Activated T-helper 17 cell treated with anti-CD3 and anti-CD28 coated beads, Interleukin-2, amount 50 U/mL, for 72 hours (primary cell): ENCODE data around the gene BCKDHB. TPM values are rescaled to one million over a fixed set of nuclear protein-coding genes. Genes with fewer than 3 reads are reported as not detected.
"Not testable (repeated sequence)": the region's sequence is repeated elsewhere in the genome, so short reads cannot be mapped to it uniquely, and the experiment has no call there.

Source experiments
- ATAC-seq: fragments of 150-1000 bp; cut with Tn5 transposase; replicated peaks from 2 replicates; pipeline ENCODE4 v1.10.0; 2021; ENCODE audit warnings: mild to moderate bottlenecking, moderate library complexity
- H3K27ac Mint-ChIP-seq: one replicate; pipeline ENCODE4 v1.8.0; 2022; ENCODE audit warnings: mixed read lengths
- H3K27me3 Mint-ChIP-seq: one replicate; pipeline ENCODE4 v1.8.0; 2022; ENCODE audit warnings: mixed read lengths
- H3K36me3 Mint-ChIP-seq: one replicate; pipeline ENCODE4 v1.8.0; 2022; ENCODE audit warnings: low read depth, mild to moderate bottlenecking, mixed read lengths
- H3K4me1 Mint-ChIP-seq: one replicate; pipeline ENCODE4 v1.8.0; 2022; ENCODE audit warnings: mixed read lengths
- H3K4me3 Mint-ChIP-seq: one replicate; pipeline ENCODE4 v1.8.0; 2022; ENCODE audit warnings: mild to moderate bottlenecking, mixed read lengths
- H3K9me3 Mint-ChIP-seq: one replicate; pipeline ENCODE4 v1.8.0; 2022; ENCODE audit warnings: mixed read lengths
- total RNA-seq, 2 donors: library from RNA; stranded (reverse); gene quantifications; one replicate each; pipeline ENCODE4 v1.2.3, GENCODE V29; 2022

The BCKDHB gene
- total RNA-seq, 2 donors from 2014 or later = 15.9 to 16.0 TPM

GRCh38 chr6:80234908-80235307, 128.4 kb downstream of the BCKDHB start:
- H3K27ac Mint-ChIP-seq = no peak overlapping the region
- H3K4me3 Mint-ChIP-seq = no peak overlapping the region

GRCh38 chr6:80235647-80236046, 129.2 kb downstream of the BCKDHB start:
- peaks cover 1% of the 10 kb centered on the region for H3K4me1 Mint-ChIP-seq
- H3K27me3 Mint-ChIP-seq = no peaks in the 10 kb centered on the region
- no peaks in the 10 kb centered on the region for H3K9me3 Mint-ChIP-seq
- no peak overlapping the region for H3K4me3 Mint-ChIP-seq
- no peak for ATAC-seq
- H3K27ac Mint-ChIP-seq = no peak overlapping the region
- peaks cover under 1% of the 10 kb centered on the region for H3K36me3 Mint-ChIP-seq

More at GRCh38 chr6:80234908-80235307, 128.4 kb downstream of the BCKDHB start:
- no peaks in the 10 kb centered on the region for H3K27me3 Mint-ChIP-seq
- ATAC-seq = no peak
- H3K4me1 Mint-ChIP-seq = no peaks in the 10 kb centered on the region
- H3K36me3 Mint-ChIP-seq = no peaks in the 10 kb centered on the region
- no peaks in the 10 kb centered on the region for H3K9me3 Mint-ChIP-seq

GRCh38 chr6:80238754-80239153, 132.3 kb downstream of the BCKDHB start:
- not testable (repeated sequence) for H3K9me3 Mint-ChIP-seq, ATAC-seq, H3K27me3 Mint-ChIP-seq

GRCh38 chr6:80245043-80245442, 138.6 kb downstream of the BCKDHB start:
- Mint-ChIP-seq H3K36me3 (peaks cover 8% of the 10 kb centered on the region), H3K27me3 (no peaks in the 10 kb centered on the region), H3K4me3 (no peak overlapping the region), H3K9me3 (no peaks in the 10 kb centered on the region), H3K4me1 (peaks cover 10% of the 10 kb centered on the region), H3K27ac (no peak overlapping the region)
- no peak for ATAC-seq

More at GRCh38 chr6:80238754-80239153, 132.3 kb downstream of the BCKDHB start:
- H3K27ac Mint-ChIP-seq, H3K4me3 Mint-ChIP-seq, H3K4me1 Mint-ChIP-seq, H3K36me3 Mint-ChIP-seq: not testable (repeated sequence)

- H3K27me3 Mint-ChIP-seq = no peaks in the 10 kb centered on the region
- ATAC-seq = peak; percentile 70
- H3K36me3 Mint-ChIP-seq = no peaks in the 10 kb centered on the region
- peaks cover 5% of the 10 kb centered on the region for H3K4me1 Mint-ChIP-seq
- no peak overlapping the region for H3K27ac Mint-ChIP-seq
- no peak overlapping the region for H3K4me3 Mint-ChIP-seq
- H3K9me3 Mint-ChIP-seq = no peaks in the 10 kb centered on the region
Observed at GRCh38 chr6:80249897-80250296, 143.4 kb downstream of the BCKDHB start.

GRCh38 chr6:80250391-80250997, 144.0 kb downstream of the BCKDHB start:
- no peak overlapping the region for H3K27ac Mint-ChIP-seq

GRCh38 chr6:80251321-80251720, 144.8 kb downstream of the BCKDHB start:
- Mint-ChIP-seq H3K27me3 (no peaks in the 10 kb centered on the region), H3K36me3 (no peaks in the 10 kb centered on the region), H3K4me1 (peaks cover 5% of the 10 kb centered on the region), H3K27ac (no peak overlapping the region), H3K4me3 (no peak overlapping the region), H3K9me3 (no peaks in the 10 kb centered on the region)
- no peak for ATAC-seq

More at GRCh38 chr6:80250391-80250997, 144.0 kb downstream of the BCKDHB start:
- H3K36me3 Mint-ChIP-seq = no peaks in the 10 kb centered on the region
- ATAC-seq = peak; percentile 76
- no peaks in the 10 kb centered on the region for H3K27me3 Mint-ChIP-seq
- H3K9me3 Mint-ChIP-seq = no peaks in the 10 kb centered on the region
- peaks cover 5% of the 10 kb centered on the region for H3K4me1 Mint-ChIP-seq
- H3K4me3 Mint-ChIP-seq = no peak overlapping the region

- no peaks in the 10 kb centered on the region for H3K36me3 Mint-ChIP-seq
- peaks cover 5% of the 10 kb centered on the region for H3K4me1 Mint-ChIP-seq
- no peak overlapping the region for H3K27ac Mint-ChIP-seq
- H3K9me3 Mint-ChIP-seq = no peaks in the 10 kb centered on the region
- no peak for ATAC-seq
- no peaks in the 10 kb centered on the region for H3K27me3 Mint-ChIP-seq
- no peak overlapping the region for H3K4me3 Mint-ChIP-seq
Observed at GRCh38 chr6:80254716-80255115, 148.2 kb downstream of the BCKDHB start.

- Mint-ChIP-seq H3K4me1 (no peaks in the 10 kb centered on the region), H3K9me3 (no peaks in the 10 kb centered on the region), H3K4me3 (no peak overlapping the region), H3K36me3 (no peaks in the 10 kb centered on the region), H3K27me3 (no peaks in the 10 kb centered on the region), H3K27ac (no peak overlapping the region)
- ATAC-seq = no peak
Observed at GRCh38 chr6:80256691-80257090, 150.2 kb downstream of the BCKDHB start.

- Mint-ChIP-seq H3K9me3 (no peaks in the 10 kb centered on the region), H3K36me3 (no peaks in the 10 kb centered on the region), H3K27ac (no peak overlapping the region), H3K4me1 (no peaks in the 10 kb centered on the region), H3K4me3 (no peak overlapping the region), H3K27me3 (no peaks in the 10 kb centered on the region)
- ATAC-seq = no peak
Observed at GRCh38 chr6:80259118-80259517, 152.6 kb downstream of the BCKDHB start.

- Mint-ChIP-seq H3K4me3 (no peak overlapping the region), H3K4me1 (no peaks in the 10 kb centered on the region), H3K27me3 (no peaks in the 10 kb centered on the region), H3K36me3 (no peaks in the 10 kb centered on the region), H3K9me3 (no peaks in the 10 kb centered on the region), H3K27ac (no peak overlapping the region)
- no peak for ATAC-seq
Observed at GRCh38 chr6:80263585-80263984, 157.1 kb downstream of the BCKDHB start.

- Mint-ChIP-seq H3K4me1 (no peaks in the 10 kb centered on the region), H3K27ac (no peak overlapping the region), H3K4me3 (no peak overlapping the region), H3K27me3 (no peaks in the 10 kb centered on the region), H3K36me3 (no peaks in the 10 kb centered on the region), H3K9me3 (no peaks in the 10 kb centered on the region)
- no peak for ATAC-seq
Observed at GRCh38 chr6:80268865-80269730, 162.6 kb downstream of the BCKDHB start.

- H3K36me3 Mint-ChIP-seq = no peaks in the 10 kb centered on the region
- H3K27ac Mint-ChIP-seq = no peak overlapping the region
- no peak for ATAC-seq
- no peak overlapping the region for H3K4me3 Mint-ChIP-seq
- H3K27me3 Mint-ChIP-seq = no peaks in the 10 kb centered on the region
- H3K4me1 Mint-ChIP-seq = no peaks in the 10 kb centered on the region
- H3K9me3 Mint-ChIP-seq = no peaks in the 10 kb centered on the region
Observed at GRCh38 chr6:80271074-80271473, 164.6 kb downstream of the BCKDHB start.

GRCh38 chr6:80272988-80273387, 166.5 kb downstream of the BCKDHB start:
- Mint-ChIP-seq H3K36me3 (no peaks in the 10 kb centered on the region), H3K4me3 (no peak overlapping the region), H3K27me3 (no peaks in the 10 kb centered on the region), H3K4me1 (no peaks in the 10 kb centered on the region), H3K27ac (no peak overlapping the region), H3K9me3 (no peaks in the 10 kb centered on the region)
- no peak for ATAC-seq

- Mint-ChIP-seq H3K9me3 (no peaks in the 10 kb centered on the region), H3K27me3 (no peaks in the 10 kb centered on the region), H3K4me1 (peaks cover 8% of the 10 kb centered on the region), H3K36me3 (no peaks in the 10 kb centered on the region), H3K4me3 (no peak overlapping the region), H3K27ac (no peak overlapping the region)
- no peak for ATAC-seq
Observed at GRCh38 chr6:80276861-80277260, 170.4 kb downstream of the BCKDHB start.
